Effector memory CD4-positive, alpha-beta T cell (primary cell): ENCODE results near the gene ROCK2.

Source experiments
- DNase-seq, 3 donors: peaks; one replicate each; pipeline ENCODE4 v3.0.0-alpha.2; 2020
- H3K27ac ChIP-seq: 2 replicates; pipeline ENCODE4 v1.7.0; 2013; ENCODE audit warnings: mild to moderate bottlenecking, low read length, moderate library complexity; ENCODE audit not compliant: insufficient read depth, poor library complexity, severe bottlenecking
- H3K27me3 ChIP-seq: replicated peaks from 2 replicates; pipeline ENCODE4 v1.7.0; 2013; ENCODE audit warnings: mild to moderate bottlenecking, low read length; ENCODE audit not compliant: insufficient read depth, control insufficient read depth, poor library complexity, severe bottlenecking
- H3K36me3 ChIP-seq: 2 replicates; pipeline ENCODE4 v1.7.0; 2013; ENCODE audit warnings: mild to moderate bottlenecking, low read length, moderate library complexity; ENCODE audit not compliant: control insufficient read depth, insufficient read depth
- H3K4me1 ChIP-seq: 2 replicates; pipeline ENCODE4 v1.7.0; 2013; ENCODE audit warnings: low read length, mild to moderate bottlenecking; ENCODE audit not compliant: control insufficient read depth, insufficient read depth, poor library complexity, severe bottlenecking
- H3K4me3 ChIP-seq: 2 replicates; pipeline ENCODE4 v1.7.0; 2013; ENCODE audit warnings: low read length, low read depth, mild to moderate bottlenecking; ENCODE audit not compliant: insufficient read depth, poor library complexity, severe bottlenecking
- H3K9me3 ChIP-seq: 2 replicates; pipeline ENCODE4 v1.7.0; 2013; ENCODE audit warnings: mild to moderate bottlenecking, low read length, moderate library complexity; ENCODE audit not compliant: control insufficient read depth

Gene ROCK2

GRCh38 chr2:11227595-11227994 lies 116.8 kb downstream of the ROCK2 start:
- Histone ChIP-seq H3K4me1 (no peaks in the 10 kb centered on the region), H3K27me3 (no peaks in the 10 kb centered on the region), H3K27ac (no peak overlapping the region), H3K4me3 (no peak overlapping the region), H3K9me3 (no peaks in the 10 kb centered on the region), H3K36me3 (peaks cover under 1% of the 10 kb centered on the region)
- DNase-seq: no peak

GRCh38 chr2:11224887-11225286 lies 119.5 kb downstream of the ROCK2 start:
- H3K27ac ChIP-seq: no peak overlapping the region

GRCh38 chr2:11222845-11223244 lies 121.6 kb downstream of the ROCK2 start:
- Histone ChIP-seq H3K27ac (no peak overlapping the region), H3K36me3 (peaks cover 10% of the 10 kb centered on the region), H3K4me3 (no peak overlapping the region), H3K4me1 (no peaks in the 10 kb centered on the region), H3K9me3 (no peaks in the 10 kb centered on the region), H3K27me3 (no peaks in the 10 kb centered on the region)
- DNase-seq: no peak

More at GRCh38 chr2:11224887-11225286, 119.5 kb downstream of the ROCK2 start:
- no peak for DNase-seq
- Histone ChIP-seq H3K36me3 (peaks cover 10% of the 10 kb centered on the region), H3K27me3 (no peaks in the 10 kb centered on the region), H3K4me1 (no peaks in the 10 kb centered on the region), H3K4me3 (no peak overlapping the region), H3K9me3 (no peaks in the 10 kb centered on the region)

GRCh38 chr2:11220445-11220844 lies 124.0 kb downstream of the ROCK2 start:
- Histone ChIP-seq H3K4me3 (no peak overlapping the region), H3K36me3 (peaks cover 17% of the 10 kb centered on the region), H3K4me1 (no peaks in the 10 kb centered on the region), H3K27me3 (no peaks in the 10 kb centered on the region), H3K27ac (no peak overlapping the region), H3K9me3 (no peaks in the 10 kb centered on the region)
- DNase-seq: no peak

- H3K4me1 ChIP-seq: no peaks in the 10 kb centered on the region
- no peaks in the 10 kb centered on the region for H3K27me3 ChIP-seq
- no peak overlapping the region for H3K27ac ChIP-seq
- H3K36me3 ChIP-seq: peaks cover 29% of the 10 kb centered on the region
- DNase-seq: no peak
- no peaks in the 10 kb centered on the region for H3K9me3 ChIP-seq
- H3K4me3 ChIP-seq: no peak overlapping the region
Observed at GRCh38 chr2:11215407-11215806, 129.0 kb downstream of the ROCK2 start.

- Histone ChIP-seq H3K9me3 (no peaks in the 10 kb centered on the region), H3K27ac (no peak overlapping the region), H3K4me3 (no peak overlapping the region), H3K4me1 (no peaks in the 10 kb centered on the region), H3K36me3 (peaks cover 26% of the 10 kb centered on the region), H3K27me3 (no peaks in the 10 kb centered on the region)
- no peak for DNase-seq
Observed at GRCh38 chr2:11214770-11215169, 129.7 kb downstream of the ROCK2 start.

- Histone ChIP-seq H3K36me3 (peaks cover 26% of the 10 kb centered on the region), H3K27ac (no peak overlapping the region), H3K4me3 (no peak overlapping the region), H3K27me3 (no peaks in the 10 kb centered on the region), H3K4me1 (no peaks in the 10 kb centered on the region), H3K9me3 (no peaks in the 10 kb centered on the region)
- DNase-seq: no peak
Observed at GRCh38 chr2:11213975-11214374, 130.5 kb downstream of the ROCK2 start.

GRCh38 chr2:11213090-11213638 lies 131.3 kb downstream of the ROCK2 start:
- Histone ChIP-seq H3K4me3 (no peak overlapping the region), H3K36me3 (peaks cover 26% of the 10 kb centered on the region), H3K27ac (no peak overlapping the region), H3K27me3 (no peaks in the 10 kb centered on the region), H3K4me1 (no peaks in the 10 kb centered on the region), H3K9me3 (no peaks in the 10 kb centered on the region)
- DNase-seq: no peak

GRCh38 chr2:11212645-11213044 lies 131.8 kb downstream of the ROCK2 start:
- Histone ChIP-seq H3K36me3 (peaks cover 26% of the 10 kb centered on the region), H3K9me3 (no peaks in the 10 kb centered on the region), H3K4me1 (no peaks in the 10 kb centered on the region), H3K27me3 (no peaks in the 10 kb centered on the region), H3K27ac (no peak overlapping the region), H3K4me3 (no peak overlapping the region)
- no peak for DNase-seq

- Histone ChIP-seq H3K27me3 (no peaks in the 10 kb centered on the region), H3K27ac (no peak overlapping the region), H3K4me3 (no peak overlapping the region), H3K9me3 (no peaks in the 10 kb centered on the region), H3K36me3 (peaks cover 8% of the 10 kb centered on the region), H3K4me1 (no peaks in the 10 kb centered on the region)
- DNase-seq: no peak
Observed at GRCh38 chr2:11208083-11208482, 136.4 kb downstream of the ROCK2 start.
